PC-9 (cell line): ENCODE measurements around the gene BCO1.

Experiments used
- EZH2 ChIP-seq: fragments of 200-600 bp; sonication (generic); IDR thresholded peaks from 2 replicates; pipeline ENCODE4 v1.8.0; 2017; ENCODE audit warnings: antibody characterized with exemption, low read depth
- TF ChIP-seq, protein P1 (sequence below): fragments of 200-600 bp; sonication (generic); conservative IDR thresholded peaks from 2 replicates; pipeline ENCODE4 v1.6.1; 2017; ENCODE audit warnings: mixed run types, antibody characterized with exemption, mild to moderate bottlenecking, moderate library complexity

DNA sequence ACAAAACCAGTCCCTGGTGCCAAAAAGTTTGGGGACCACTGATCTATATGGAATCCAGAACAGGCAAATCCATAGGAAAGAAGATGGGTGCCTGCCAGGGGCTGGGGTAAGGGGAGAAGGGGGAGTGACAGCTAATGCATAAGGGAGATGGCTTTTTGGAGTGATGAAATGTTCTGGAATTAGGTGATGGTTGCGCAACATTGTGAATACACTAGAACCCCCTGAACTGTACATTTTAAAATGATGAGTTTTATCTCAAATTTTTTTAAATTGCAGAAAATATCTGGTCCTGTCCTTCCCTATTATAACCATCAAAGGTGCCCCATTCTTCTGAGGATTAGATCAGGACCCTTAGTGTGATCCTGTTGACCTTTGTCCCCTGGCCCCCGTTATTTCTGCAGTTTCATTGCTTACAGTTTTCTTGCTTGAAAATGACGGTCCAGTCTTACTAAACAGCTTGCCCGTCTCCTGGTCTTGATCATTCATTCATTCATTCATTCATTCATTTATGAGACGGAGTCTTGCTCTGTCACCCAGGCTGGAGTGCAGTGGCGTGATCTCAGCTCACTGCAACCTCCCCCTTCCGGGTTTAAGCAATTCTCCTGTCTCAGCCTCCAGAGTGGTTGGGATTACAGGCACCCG is 4.6 kb downstream of the BCO1 start:
- TF ChIP-seq, protein P1, sequence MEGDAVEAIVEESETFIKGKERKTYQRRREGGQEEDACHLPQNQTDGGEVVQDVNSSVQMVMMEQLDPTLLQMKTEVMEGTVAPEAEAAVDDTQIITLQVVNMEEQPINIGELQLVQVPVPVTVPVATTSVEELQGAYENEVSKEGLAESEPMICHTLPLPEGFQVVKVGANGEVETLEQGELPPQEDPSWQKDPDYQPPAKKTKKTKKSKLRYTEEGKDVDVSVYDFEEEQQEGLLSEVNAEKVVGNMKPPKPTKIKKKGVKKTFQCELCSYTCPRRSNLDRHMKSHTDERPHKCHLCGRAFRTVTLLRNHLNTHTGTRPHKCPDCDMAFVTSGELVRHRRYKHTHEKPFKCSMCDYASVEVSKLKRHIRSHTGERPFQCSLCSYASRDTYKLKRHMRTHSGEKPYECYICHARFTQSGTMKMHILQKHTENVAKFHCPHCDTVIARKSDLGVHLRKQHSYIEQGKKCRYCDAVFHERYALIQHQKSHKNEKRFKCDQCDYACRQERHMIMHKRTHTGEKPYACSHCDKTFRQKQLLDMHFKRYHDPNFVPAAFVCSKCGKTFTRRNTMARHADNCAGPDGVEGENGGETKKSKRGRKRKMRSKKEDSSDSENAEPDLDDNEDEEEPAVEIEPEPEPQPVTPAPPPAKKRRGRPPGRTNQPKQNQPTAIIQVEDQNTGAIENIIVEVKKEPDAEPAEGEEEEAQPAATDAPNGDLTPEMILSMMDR = no peak
- TF ChIP-seq EZH2 = no peak
